Effector memory CD4-positive, alpha-beta T cell (primary cell): ENCODE results near the gene RCOR2.

Experiments used
- DNase-seq, 3 donors: peaks; one replicate each; pipeline ENCODE4 v3.0.0-alpha.2; 2020
- H3K27ac ChIP-seq: 2 replicates; pipeline ENCODE4 v1.7.0; 2013; ENCODE audit warnings: mild to moderate bottlenecking, low read length, moderate library complexity; ENCODE audit not compliant: insufficient read depth, poor library complexity, severe bottlenecking
- H3K27me3 ChIP-seq: replicated peaks from 2 replicates; pipeline ENCODE4 v1.7.0; 2013; ENCODE audit warnings: mild to moderate bottlenecking, low read length; ENCODE audit not compliant: insufficient read depth, control insufficient read depth, poor library complexity, severe bottlenecking
- H3K36me3 ChIP-seq: 2 replicates; pipeline ENCODE4 v1.7.0; 2013; ENCODE audit warnings: mild to moderate bottlenecking, low read length, moderate library complexity; ENCODE audit not compliant: control insufficient read depth, insufficient read depth
- H3K4me1 ChIP-seq: 2 replicates; pipeline ENCODE4 v1.7.0; 2013; ENCODE audit warnings: low read length, mild to moderate bottlenecking; ENCODE audit not compliant: control insufficient read depth, insufficient read depth, poor library complexity, severe bottlenecking
- H3K4me3 ChIP-seq: 2 replicates; pipeline ENCODE4 v1.7.0; 2013; ENCODE audit warnings: low read length, low read depth, mild to moderate bottlenecking; ENCODE audit not compliant: insufficient read depth, poor library complexity, severe bottlenecking
- H3K9me3 ChIP-seq: 2 replicates; pipeline ENCODE4 v1.7.0; 2013; ENCODE audit warnings: mild to moderate bottlenecking, low read length, moderate library complexity; ENCODE audit not compliant: control insufficient read depth

RCOR2 gene

DNA sequence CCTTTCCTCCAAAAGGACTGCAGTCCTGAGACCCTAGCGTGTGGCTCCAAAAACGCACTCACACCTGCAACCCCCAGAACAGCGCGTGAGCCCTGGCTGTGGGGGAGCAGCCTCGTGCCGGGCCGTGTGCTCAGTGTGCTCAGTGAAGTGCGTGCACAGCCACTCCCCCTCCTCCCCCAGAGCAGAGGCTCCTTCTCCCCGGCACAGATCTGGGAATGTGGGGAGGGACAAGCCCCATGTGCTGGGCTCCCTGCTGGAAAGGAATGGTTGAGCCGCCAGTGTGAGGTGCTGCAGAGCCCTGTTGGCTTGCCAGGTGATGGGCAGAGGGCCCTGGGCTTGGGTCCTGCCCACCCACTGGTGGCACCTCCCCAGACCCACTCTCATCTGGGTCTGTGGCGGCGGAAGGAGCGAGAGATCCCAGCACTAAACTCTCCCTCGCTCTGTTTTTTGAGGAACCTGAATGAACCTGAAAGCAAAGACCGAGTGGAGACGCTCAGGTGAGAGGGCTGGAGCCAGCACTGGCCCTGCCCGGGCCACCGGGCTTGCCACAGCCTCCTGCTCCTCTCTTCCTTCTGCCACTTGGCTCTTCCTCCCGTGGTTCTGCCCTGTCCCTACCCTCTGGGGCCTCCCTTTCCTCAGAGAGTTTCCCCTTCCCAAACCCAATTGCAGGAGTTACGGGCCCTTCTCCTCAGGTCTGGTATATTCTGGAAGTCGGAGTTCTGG is 9.0 kb downstream of the RCOR2 start:
- no peak for DNase-seq
- Histone ChIP-seq H3K27ac (no peak overlapping the region), H3K4me1 (no peaks in the 10 kb centered on the region), H3K4me3 (no peak overlapping the region), H3K27me3 (no peaks in the 10 kb centered on the region), H3K9me3 (no peaks in the 10 kb centered on the region), H3K36me3 (peaks cover 60% of the 10 kb centered on the region)

DNA sequence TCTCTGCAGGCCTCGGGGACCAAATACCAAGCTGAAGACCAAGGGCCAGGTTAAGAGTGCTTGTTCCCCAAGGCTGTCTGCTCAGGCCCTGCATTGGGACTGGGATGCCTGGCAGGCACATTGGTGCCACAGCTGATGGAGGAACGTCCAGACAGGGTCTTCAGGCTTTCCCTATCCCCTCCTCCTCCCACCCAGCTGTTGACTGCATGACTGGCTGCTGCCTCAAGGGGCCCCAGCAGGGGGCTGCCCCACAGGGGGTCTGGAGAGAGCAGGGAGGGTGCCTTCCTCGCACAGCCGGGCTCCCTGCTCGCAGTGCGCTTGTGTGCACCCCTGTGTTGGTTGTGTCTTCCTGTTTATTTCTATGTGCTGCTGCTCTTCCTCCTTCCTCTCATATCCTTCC is 9.9 kb downstream of the RCOR2 start:
- no peak overlapping the region for H3K27ac ChIP-seq
- no peaks in the 10 kb centered on the region for H3K9me3 ChIP-seq
- DNase-seq: no peak
- no peaks in the 10 kb centered on the region for H3K4me1 ChIP-seq
- no peaks in the 10 kb centered on the region for H3K27me3 ChIP-seq
- no peak overlapping the region for H3K4me3 ChIP-seq
- H3K36me3 ChIP-seq: peaks cover 69% of the 10 kb centered on the region

DNA sequence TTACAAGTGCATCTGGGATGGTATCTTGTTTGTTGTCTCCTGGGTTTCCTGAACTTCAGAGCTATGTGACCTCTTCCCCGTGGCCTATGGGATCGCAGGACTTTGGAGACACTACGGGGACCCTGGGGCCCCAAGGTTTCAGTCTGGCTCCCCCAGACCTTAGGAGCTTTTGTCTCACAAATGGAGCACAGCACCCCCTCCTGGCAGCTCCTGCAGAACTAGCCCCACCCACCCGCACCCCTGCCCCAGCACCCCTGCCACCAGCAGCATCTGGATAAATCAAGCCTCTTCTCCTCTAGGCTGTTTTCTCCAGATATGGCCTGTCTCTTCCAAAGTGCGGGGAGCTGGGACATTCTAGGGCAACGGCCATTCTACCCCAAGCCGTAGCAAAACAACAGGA is 10.4 kb downstream of the RCOR2 start:
- H3K27me3 ChIP-seq: no peaks in the 10 kb centered on the region
- H3K4me1 ChIP-seq: no peaks in the 10 kb centered on the region
- H3K27ac ChIP-seq: no peak overlapping the region
- H3K9me3 ChIP-seq: no peaks in the 10 kb centered on the region
- H3K4me3 ChIP-seq: no peak overlapping the region
- peaks cover 74% of the 10 kb centered on the region for H3K36me3 ChIP-seq
- DNase-seq: peak in 1 of 3 donors; percentile 37

DNA sequence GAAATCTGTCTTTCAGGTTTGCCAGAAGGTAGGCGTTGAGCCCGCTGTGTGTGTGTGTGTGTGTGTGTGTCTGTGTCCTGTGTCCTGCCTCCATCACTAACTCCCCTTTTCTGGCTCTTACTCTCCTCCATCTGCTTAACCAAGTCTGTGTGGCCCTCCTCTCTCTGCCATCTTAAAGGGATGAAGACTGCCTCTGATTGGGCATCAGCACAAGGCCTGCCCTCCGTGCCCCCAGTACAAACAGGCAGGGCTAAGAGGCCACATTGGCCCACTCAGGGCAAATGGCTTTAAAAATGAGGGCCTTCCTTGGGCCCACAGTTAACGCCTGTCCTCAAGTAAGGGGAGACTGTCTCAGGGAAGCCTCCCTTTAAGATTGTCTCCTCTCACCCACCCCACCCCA is 10.9 kb downstream of the RCOR2 start:
- H3K36me3 ChIP-seq: peaks cover 79% of the 10 kb centered on the region
- no peaks in the 10 kb centered on the region for H3K4me1 ChIP-seq
- no peak for DNase-seq
- no peak overlapping the region for H3K27ac ChIP-seq
- H3K9me3 ChIP-seq: no peaks in the 10 kb centered on the region
- H3K4me3 ChIP-seq: no peak overlapping the region
- H3K27me3 ChIP-seq: no peaks in the 10 kb centered on the region

DNA sequence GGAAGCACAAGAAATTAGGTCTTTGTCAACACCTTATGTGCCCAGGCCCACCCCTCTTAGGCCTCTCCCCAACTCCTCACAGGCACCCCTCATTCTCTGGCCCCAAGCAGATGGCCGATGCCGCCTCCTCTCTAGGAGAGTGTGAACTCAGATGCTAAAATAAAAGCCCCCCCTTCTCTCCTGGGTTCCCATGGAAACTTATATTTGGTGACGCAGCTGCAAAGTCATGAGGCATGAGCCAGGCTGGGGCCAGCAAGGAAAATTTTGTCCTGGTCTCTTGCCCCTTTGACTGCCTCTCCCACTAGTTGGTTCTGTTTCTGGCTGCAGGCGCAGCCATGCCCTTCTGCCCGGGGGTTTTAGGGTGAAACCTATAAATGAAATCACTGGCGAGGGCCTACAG is 11.8 kb downstream of the RCOR2 start:
- H3K9me3 ChIP-seq: no peaks in the 10 kb centered on the region
- no peak overlapping the region for H3K27ac ChIP-seq

DNA sequence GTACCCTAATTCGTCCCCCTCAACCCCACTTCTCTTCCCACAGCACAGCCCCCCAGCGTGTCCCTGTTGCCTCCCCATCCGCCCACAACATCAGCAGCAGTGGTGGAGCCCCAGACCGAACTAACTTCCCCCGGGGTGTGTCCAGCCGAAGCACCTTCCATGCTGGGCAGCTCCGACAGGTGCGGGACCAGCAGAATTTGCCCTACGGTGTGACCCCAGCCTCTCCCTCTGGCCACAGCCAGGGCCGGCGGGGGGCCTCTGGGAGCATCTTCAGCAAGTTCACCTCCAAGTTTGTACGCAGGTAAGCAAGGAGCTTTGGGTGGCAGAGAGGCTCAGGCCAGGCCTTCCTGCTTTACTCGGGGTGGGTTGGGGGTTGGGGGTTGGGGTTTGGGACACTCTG is 12.2 kb downstream of the RCOR2 start:
- no peaks in the 10 kb centered on the region for H3K4me1 ChIP-seq
- DNase-seq: no peak
- peaks cover 93% of the 10 kb centered on the region for H3K36me3 ChIP-seq
- no peak overlapping the region for H3K27ac ChIP-seq
- H3K27me3 ChIP-seq: no peaks in the 10 kb centered on the region
- H3K4me3 ChIP-seq: no peak overlapping the region
- no peaks in the 10 kb centered on the region for H3K9me3 ChIP-seq

More for the DNA sequence above, 11.8 kb downstream of the RCOR2 start:
- no peak for DNase-seq
- Histone ChIP-seq H3K4me3 (no peak overlapping the region), H3K4me1 (no peaks in the 10 kb centered on the region), H3K27me3 (no peaks in the 10 kb centered on the region), H3K36me3 (peaks cover 88% of the 10 kb centered on the region)

DNA sequence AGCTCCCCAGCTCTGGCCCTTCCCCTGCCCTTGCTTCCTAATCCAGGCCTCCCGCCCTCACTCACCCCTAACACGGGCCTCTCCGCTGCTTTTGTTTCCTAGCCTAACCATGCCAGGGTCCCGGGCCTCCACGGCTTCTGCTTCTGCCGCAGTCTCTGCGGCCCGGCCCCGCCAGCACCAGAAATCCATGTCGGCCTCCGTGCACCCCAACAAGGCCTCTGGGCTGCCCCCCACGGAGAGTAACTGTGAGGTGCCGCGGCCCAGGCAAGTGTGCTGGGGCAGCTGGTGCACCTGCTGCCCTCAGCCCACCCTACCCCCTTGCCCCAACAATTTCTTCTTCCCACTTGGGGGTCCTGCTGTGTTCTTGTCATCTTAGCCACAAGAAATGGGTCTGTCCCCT is 13.1 kb downstream of the RCOR2 start:
- Histone ChIP-seq H3K36me3 (peaks cover 94% of the 10 kb centered on the region), H3K9me3 (no peaks in the 10 kb centered on the region)

DNA sequence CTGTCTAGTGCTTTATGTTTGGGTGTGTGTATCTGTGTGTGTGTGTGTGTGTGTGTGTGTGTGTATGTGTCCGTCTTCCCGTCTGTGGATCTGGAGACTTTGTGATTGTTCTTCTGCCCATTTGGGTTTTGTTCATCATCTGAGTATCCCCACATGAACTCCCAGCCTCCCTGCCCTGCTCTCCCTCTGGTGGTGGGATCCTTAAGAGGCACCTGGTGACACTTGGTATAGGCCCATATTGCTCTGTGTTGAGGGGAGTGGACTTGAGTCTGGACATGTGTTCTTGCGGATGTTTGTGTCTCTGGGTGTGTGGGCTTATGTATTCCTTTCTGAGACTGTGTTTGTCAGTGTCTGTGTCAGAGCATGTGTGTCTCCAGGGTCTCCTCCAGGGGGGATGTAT is 15.3 kb downstream of the RCOR2 start:
- DNase-seq: no peak
- Histone ChIP-seq H3K4me3 (no peak overlapping the region), H3K9me3 (no peaks in the 10 kb centered on the region), H3K4me1 (no peaks in the 10 kb centered on the region), H3K27me3 (no peaks in the 10 kb centered on the region), H3K27ac (no peak overlapping the region), H3K36me3 (peaks cover 94% of the 10 kb centered on the region)

More for the DNA sequence above, 13.1 kb downstream of the RCOR2 start:
- Histone ChIP-seq H3K27me3 (no peaks in the 10 kb centered on the region), H3K4me1 (no peaks in the 10 kb centered on the region), H3K4me3 (no peak overlapping the region), H3K27ac (no peak overlapping the region)
- DNase-seq: no peak

DNA sequence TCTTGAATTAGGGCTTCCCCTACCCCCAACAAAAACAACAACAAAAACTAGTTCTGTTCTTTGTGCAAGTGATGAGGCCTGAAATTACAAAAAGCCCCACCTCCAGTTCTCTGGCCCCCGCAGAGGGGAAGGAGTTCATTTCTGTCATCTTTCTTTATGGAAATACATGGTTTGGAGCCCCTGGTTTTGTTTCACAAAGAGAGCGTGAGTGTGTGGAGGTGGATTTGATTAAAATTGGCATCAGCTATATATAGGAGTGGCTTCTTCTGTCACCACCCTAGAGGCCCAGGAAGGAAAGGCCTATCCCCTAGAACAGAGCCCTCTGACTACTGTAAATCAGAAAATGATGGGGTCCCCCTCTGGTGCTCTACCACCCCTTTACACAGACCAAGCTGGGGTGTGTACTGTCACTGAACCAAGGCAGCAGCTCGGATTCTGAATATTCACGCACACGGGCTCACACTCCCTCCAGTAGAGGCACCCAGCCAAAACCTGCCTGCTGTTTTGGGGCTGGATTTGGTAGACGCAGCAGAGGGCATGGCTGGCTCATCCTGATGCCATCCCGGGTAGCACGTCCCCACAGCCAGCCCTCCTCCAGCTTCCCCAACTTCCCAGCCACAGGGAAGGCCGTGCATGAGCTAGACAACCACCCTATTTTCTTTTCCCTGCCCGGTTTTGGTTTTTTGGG is 19.4 kb downstream of the RCOR2 start:
- H3K4me3 ChIP-seq: no peak overlapping the region
- H3K27me3 ChIP-seq: no peaks in the 10 kb centered on the region
- peaks cover 77% of the 10 kb centered on the region for H3K36me3 ChIP-seq
- DNase-seq: no peak
- no peak overlapping the region for H3K27ac ChIP-seq
- no peaks in the 10 kb centered on the region for H3K9me3 ChIP-seq
- H3K4me1 ChIP-seq: peaks cover 5% of the 10 kb centered on the region

DNA sequence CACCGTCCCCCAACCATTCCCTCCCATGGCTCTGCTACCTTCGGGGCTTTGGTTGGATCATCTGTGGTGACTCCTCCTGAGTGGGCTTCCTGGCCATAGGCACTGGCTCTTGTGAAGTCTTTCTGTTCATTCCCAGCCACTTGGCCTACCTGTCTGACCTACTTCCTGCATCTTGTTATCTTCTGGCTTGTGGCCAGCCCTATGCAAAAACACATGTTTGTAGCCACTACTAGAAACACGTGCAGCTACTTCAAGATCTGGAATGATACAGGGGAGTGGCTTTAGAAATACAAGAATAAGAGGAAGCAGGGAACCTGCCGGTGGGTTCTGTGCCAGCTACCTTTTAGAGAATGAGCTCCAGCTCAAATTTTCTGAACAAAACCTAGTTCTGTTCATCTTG is 20.9 kb downstream of the RCOR2 start:
- Histone ChIP-seq H3K4me3 (no peak overlapping the region), H3K4me1 (peaks cover 19% of the 10 kb centered on the region), H3K27ac (no peak overlapping the region), H3K27me3 (no peaks in the 10 kb centered on the region), H3K36me3 (peaks cover 61% of the 10 kb centered on the region), H3K9me3 (no peaks in the 10 kb centered on the region)
- DNase-seq: no peak
